Uterus (tissue), 4 donors: ENCODE measurements around the gene GAL. TPM values are rescaled to one million over a fixed set of nuclear protein-coding genes. Genes with fewer than 3 reads are reported as not detected.

Source experiments
- DNase-seq, 2 donors: peaks; one replicate each; pipeline ENCODE4 v3.0.0-alpha.2; 2019 to 2020
- H3K27ac ChIP-seq, 2 donors: fragments of 200-600 bp; sonication (generic); 1 replicate in 1 of 2; 2 replicates in 1 of 2; pipeline ENCODE4 v1.5.1; 2016 to 2018
- H3K27me3 ChIP-seq, 2 donors: fragments of 200-600 bp; sonication (generic); one replicate each; pipeline ENCODE4 v1.5.1; 2018 to 2019; ENCODE audit warnings: control low read depth in 1 of 2
- H3K36me3 ChIP-seq, 2 donors: fragments of 200-600 bp; sonication (generic); one replicate each; pipeline ENCODE4 v1.5.1; 2019; ENCODE audit warnings: control low read depth in 1 of 2
- H3K4me1 ChIP-seq, 2 donors: fragments of 200-600 bp; sonication (generic); one replicate each; pipeline ENCODE4 v1.5.1; 2018 to 2019; ENCODE audit warnings: control low read depth in 1 of 2
- H3K4me3 ChIP-seq, 2 donors: fragments of 200-600 bp; sonication (generic); 1 replicate in 1 of 2; 2 replicates in 1 of 2; pipeline ENCODE4 v1.5.1; 2018 to 2019; ENCODE audit warnings: mild to moderate bottlenecking in 1 of 2
- H3K9me3 ChIP-seq, 2 donors: fragments of 200-600 bp; sonication (generic); one replicate each; pipeline ENCODE4 v1.5.1; 2019; ENCODE audit warnings: control low read depth in 1 of 2
- POLR2A ChIP-seq, 2 donors: fragments of 450-650 bp; IDR thresholded peaks; one replicate each; pipeline ENCODE4 v1.6.1; 2016; ENCODE audit warnings: antibody characterized with exemption in 2 of 2, mild to moderate bottlenecking in 1 of 2, moderate library complexity in 1 of 2
- intact Hi-C: fragments of 100-400 bp; cut with DNase I; formaldehyde crosslinking; loops from one replicate; pipeline ENCODE4 v1.15.1; 2023; ENCODE audit warnings: low total_unique reads
- total RNA-seq, 4 donors: library from RNA; depleted of rRNA in 3 of 4; stranded (reverse); fragments of >200 nt in 3 of 4; gene quantifications; one replicate each; pipeline versions ENCODE4 v1.1.0 to v1.2.4, GENCODE V29; 2014 to 2023
- TF ChIP-seq, protein P1 (sequence below), 4 experiments: fragments of 200-600 bp in 2 of 4; fragments of 450-650 bp in 2 of 4; sonication (generic) in 2 of 4; IDR thresholded peaks; one replicate each; pipeline ENCODE4 v1.5.1; 2016 to 2019; ENCODE audit warnings: antibody characterized with exemption in 4 of 4, mild to moderate bottlenecking in 2 of 4, moderate library complexity in 1 of 4
- donor health status: DM: yes; HTN: yes; CAD: no.

The GAL gene
- total RNA-seq, 4 donors from 2014 or later = 0.41 TPM; not detected in 3

DNA sequence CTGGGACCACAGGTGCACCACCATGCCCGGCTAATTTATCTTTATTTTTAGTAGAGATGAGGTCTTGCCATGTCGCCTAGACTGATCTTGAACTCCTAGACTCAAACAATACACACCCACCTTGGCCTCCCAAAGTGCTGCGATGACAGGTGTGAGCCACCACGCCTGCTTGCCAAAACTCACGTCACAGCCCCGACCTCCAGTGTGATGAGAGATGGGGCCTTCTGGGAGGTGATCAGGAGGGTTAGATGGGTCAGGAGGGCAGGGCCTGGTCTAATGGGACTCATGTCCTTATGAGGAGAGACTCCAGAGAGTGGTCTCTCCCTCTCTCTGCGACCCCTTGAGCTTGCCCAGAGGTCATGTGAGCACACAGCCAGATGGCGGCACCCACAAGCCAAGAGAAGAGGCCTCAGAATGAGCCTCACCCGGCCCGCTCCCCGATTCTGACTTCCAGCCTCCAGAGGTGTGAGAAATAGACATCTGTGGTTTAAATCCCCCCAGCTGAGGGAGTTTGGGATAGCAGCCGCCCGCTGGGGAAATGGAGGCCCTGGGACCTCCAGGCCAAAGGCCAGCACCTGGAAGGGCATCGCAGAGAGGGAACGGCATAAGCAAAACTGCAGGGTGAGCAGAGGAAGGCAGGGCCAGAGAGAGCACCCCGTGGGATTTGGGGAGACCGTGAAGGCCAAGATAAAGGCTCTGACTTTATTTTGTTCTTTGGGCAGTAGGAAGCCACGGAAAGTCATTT lies 24.1 kb upstream of the GAL start:
- Histone ChIP-seq H3K27me3 (no peaks in the 10 kb centered on the region), H3K36me3 (no peaks in the 10 kb centered on the region), H3K4me1 (no peaks in the 10 kb centered on the region), H3K9me3 (no peaks in the 10 kb centered on the region), H3K27ac (no peak overlapping the region), H3K4me3 (no peak overlapping the region)
- DNase-seq = no peak
- intact Hi-C loops = no loop called here
- TF ChIP-seq, protein P1, sequence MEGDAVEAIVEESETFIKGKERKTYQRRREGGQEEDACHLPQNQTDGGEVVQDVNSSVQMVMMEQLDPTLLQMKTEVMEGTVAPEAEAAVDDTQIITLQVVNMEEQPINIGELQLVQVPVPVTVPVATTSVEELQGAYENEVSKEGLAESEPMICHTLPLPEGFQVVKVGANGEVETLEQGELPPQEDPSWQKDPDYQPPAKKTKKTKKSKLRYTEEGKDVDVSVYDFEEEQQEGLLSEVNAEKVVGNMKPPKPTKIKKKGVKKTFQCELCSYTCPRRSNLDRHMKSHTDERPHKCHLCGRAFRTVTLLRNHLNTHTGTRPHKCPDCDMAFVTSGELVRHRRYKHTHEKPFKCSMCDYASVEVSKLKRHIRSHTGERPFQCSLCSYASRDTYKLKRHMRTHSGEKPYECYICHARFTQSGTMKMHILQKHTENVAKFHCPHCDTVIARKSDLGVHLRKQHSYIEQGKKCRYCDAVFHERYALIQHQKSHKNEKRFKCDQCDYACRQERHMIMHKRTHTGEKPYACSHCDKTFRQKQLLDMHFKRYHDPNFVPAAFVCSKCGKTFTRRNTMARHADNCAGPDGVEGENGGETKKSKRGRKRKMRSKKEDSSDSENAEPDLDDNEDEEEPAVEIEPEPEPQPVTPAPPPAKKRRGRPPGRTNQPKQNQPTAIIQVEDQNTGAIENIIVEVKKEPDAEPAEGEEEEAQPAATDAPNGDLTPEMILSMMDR (IDR thresholded peaks at IDR 0.05) = no peak

DNA sequence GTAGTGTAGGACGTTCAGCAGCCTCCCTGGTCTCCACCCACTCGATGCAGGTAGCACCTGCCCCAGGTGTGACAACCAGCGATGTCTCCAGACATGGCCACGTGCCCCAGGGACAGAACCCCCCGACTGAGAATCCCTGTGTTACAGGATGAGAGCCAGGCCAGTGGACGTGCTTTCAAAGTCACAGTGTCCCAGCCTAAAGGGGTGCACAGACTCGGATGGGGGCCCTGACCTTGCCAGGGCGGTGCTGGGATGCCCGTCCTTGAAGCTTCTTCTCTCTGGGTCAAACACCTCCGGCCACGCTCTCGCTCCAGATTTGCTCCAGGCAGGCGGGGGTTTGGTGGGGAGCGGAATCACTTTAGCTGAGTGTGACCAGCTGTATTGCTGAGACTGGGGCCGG lies 23.3 kb upstream of the GAL start:
- H3K36me3 ChIP-seq = no peaks in the 10 kb centered on the region
- no peaks in the 10 kb centered on the region for H3K9me3 ChIP-seq
- intact Hi-C loops = no loop called here
- no peak overlapping the region for H3K27ac ChIP-seq
- DNase-seq = no peak
- H3K27me3 ChIP-seq = no peaks in the 10 kb centered on the region
- TF ChIP-seq POLR2A (IDR thresholded peaks at IDR 0.05) = no peak
- TF ChIP-seq, protein P1 (IDR thresholded peaks at IDR 0.05) = no peak
- no peak overlapping the region for H3K4me3 ChIP-seq
- H3K4me1 ChIP-seq = no peaks in the 10 kb centered on the region

DNA sequence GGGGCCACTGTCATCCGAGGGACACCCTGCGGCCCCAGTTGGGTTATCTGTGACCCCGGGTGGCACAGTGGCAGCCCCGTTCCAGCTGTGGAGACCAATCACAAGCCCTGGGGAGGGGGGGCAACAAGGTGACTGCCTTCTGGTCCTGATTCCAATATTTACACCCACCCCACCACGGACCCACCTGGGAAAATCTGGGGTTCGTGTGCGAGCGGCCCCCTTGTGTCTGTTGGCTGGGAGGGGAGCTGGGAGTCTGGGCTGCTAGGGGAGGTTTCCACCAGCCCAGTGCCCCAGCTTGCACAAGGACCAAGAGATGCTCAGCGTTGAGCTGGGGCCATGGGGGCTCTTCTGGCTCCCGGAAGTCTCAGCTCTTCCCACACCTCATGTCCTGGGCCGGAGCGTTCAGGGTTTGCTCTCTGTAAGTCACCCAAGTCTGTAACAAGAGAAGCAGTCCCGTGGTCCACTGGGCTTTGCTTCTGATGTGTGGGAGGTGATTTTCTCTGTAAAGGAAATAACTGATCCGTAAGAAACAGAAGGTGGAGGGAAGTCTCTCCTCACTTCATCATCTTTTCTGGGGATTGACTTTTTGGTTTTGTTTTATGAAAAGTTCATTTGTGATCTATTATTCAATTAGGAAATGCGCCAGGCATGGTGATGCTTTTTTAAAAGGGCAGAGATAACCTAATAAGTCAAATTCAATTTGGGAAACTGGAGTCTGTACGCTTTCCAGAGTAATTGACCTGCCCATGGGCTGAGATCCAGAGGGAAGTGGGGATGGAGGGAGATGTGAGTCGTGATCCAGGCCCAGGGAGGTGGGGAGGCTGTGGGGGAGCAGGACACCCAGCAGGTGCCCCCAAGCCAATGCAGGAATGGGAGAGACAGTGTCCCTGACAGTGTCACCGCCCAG lies 22.4 kb upstream of the GAL start:
- no peaks in the 10 kb centered on the region for H3K36me3 ChIP-seq
- H3K27ac ChIP-seq = no peak overlapping the region
- intact Hi-C loops = no loop called here
- no peak for DNase-seq
- H3K4me1 ChIP-seq = no peaks in the 10 kb centered on the region
- no peaks in the 10 kb centered on the region for H3K9me3 ChIP-seq
- no peak for TF ChIP-seq POLR2A (IDR thresholded peaks at IDR 0.05)
- TF ChIP-seq, protein P1 (IDR thresholded peaks at IDR 0.05) = no peak
- no peaks in the 10 kb centered on the region for H3K27me3 ChIP-seq
- H3K4me3 ChIP-seq = no peak overlapping the region

DNA sequence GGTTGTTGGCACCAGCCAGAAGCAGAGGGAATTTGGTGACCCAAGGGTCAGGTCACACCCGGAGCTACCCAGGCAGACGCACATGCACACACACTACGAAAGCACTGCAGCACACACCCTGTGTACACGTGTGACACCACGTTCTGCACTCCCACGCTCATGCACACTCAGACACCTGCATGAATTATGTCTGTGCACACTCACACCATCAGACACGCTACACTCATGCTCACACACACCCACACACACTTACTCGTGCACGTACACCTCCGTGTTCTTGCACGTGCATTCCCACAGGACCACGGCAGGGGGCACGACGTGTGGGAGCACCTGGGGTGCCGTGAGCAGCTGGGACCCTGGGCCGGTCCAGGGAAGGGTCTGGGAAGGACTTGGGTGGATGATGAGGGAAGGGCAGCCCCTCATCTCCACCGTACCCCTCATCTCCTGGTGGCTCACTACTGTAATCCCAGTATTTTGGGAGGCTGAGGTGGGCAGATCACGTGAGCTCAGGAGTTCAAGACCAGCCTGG lies 20.8 kb upstream of the GAL start:
- Histone ChIP-seq H3K27me3 (no peaks in the 10 kb centered on the region), H3K4me3 (no peak overlapping the region), H3K9me3 (no peaks in the 10 kb centered on the region), H3K27ac (no peak overlapping the region), H3K36me3 (no peaks in the 10 kb centered on the region), H3K4me1 (no peaks in the 10 kb centered on the region)
- TF ChIP-seq, protein P1 (IDR thresholded peaks at IDR 0.05) = no peak
- no peak for TF ChIP-seq POLR2A (IDR thresholded peaks at IDR 0.05)
- no peak for DNase-seq
- intact Hi-C loops = no loop called here

DNA sequence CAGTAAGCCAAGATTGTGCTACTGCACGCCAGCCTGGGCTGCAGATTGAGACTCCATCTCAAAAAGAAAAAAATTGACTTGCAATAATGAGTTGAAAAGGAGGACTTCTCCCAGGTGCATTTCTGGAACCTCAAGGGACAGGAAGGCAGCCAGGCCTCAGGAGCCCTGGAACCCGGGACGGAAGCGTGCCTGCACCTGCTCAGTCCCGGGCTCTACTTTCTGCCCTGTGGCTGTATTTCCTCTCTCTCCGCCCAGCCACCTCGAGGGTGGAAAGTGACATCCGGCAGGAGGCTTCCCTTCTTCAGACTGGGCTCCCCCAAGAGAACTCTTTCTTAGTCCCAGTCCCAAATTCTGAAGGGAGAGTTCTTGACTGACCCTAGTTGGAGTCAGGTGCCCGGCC lies 20.2 kb upstream of the GAL start:
- no peaks in the 10 kb centered on the region for H3K36me3 ChIP-seq
- no peak overlapping the region for H3K27ac ChIP-seq
- no peak for DNase-seq
- H3K4me3 ChIP-seq = no peak overlapping the region
- no peaks in the 10 kb centered on the region for H3K27me3 ChIP-seq
- intact Hi-C loops = no loop called here
- H3K4me1 ChIP-seq = no peaks in the 10 kb centered on the region
- TF ChIP-seq, protein P1 (IDR thresholded peaks at IDR 0.05) = no peak
- no peak for TF ChIP-seq POLR2A (IDR thresholded peaks at IDR 0.05)
- no peaks in the 10 kb centered on the region for H3K9me3 ChIP-seq
